Measurements from ENCODE around the gene TMEM272.

Gene TMEM272

GRCh38 chr13:51844862-51845573, at the start of gene TMEM272:
Gene TMEM272, minus strand, starts transcription at chr13:51845177. Its CDS starts 6,647 bp downstream, at chr13:51838530.
- TF ChIP-seq CTCF (IDR thresholded peaks at IDR 0.05; ENCODE audit: control insufficient read depth, insufficient read depth, low read depth, low read length, missing control alignments): peak; percentile 89
- no peak for DNase-seq (ENCODE audit: low read depth)
- no peak within 1 kb of the TSS for H3K4me3 ChIP-seq (ENCODE audit: control insufficient read depth, low read depth, low read length)

GRCh38 chr13:51894239-51894638, 49.3 kb upstream of the TMEM272 start:
- no peak for TF ChIP-seq CTCF (IDR thresholded peaks at IDR 0.05; ENCODE audit: control insufficient read depth, insufficient read depth, low read depth, low read length, missing control alignments)
- DNase-seq (ENCODE audit: low read depth): no peak
- no peak overlapping the region for H3K4me3 ChIP-seq (ENCODE audit: control insufficient read depth, low read depth, low read length)

- no peak for DNase-seq (ENCODE audit: low read depth)
- no peak for TF ChIP-seq CTCF (IDR thresholded peaks at IDR 0.05; ENCODE audit: control insufficient read depth, insufficient read depth, low read depth, low read length, missing control alignments)
- H3K4me3 ChIP-seq (ENCODE audit: control insufficient read depth, low read depth, low read length): no peak overlapping the region
Observed at GRCh38 chr13:51892657-51893056, 47.7 kb upstream of the TMEM272 start.

- no peak for TF ChIP-seq CTCF (IDR thresholded peaks at IDR 0.05; ENCODE audit: control insufficient read depth, insufficient read depth, low read depth, low read length, missing control alignments)
- no peak overlapping the region for H3K4me3 ChIP-seq (ENCODE audit: control insufficient read depth, low read depth, low read length)
- DNase-seq (ENCODE audit: low read depth): no peak
Observed at GRCh38 chr13:51887468-51887867, 42.5 kb upstream of the TMEM272 start.

- no peak for TF ChIP-seq CTCF (IDR thresholded peaks at IDR 0.05; ENCODE audit: control insufficient read depth, insufficient read depth, low read depth, low read length, missing control alignments)
- no peak overlapping the region for H3K4me3 ChIP-seq (ENCODE audit: control insufficient read depth, low read depth, low read length)
- DNase-seq (ENCODE audit: low read depth): no peak
Observed at GRCh38 chr13:51885651-51886050, 40.7 kb upstream of the TMEM272 start.

- H3K4me3 ChIP-seq (ENCODE audit: control insufficient read depth, low read depth, low read length): no peak overlapping the region
- DNase-seq (ENCODE audit: low read depth): no peak
- no peak for TF ChIP-seq CTCF (IDR thresholded peaks at IDR 0.05; ENCODE audit: control insufficient read depth, insufficient read depth, low read depth, low read length, missing control alignments)
Observed at GRCh38 chr13:51883226-51883600, 38.2 kb upstream of the TMEM272 start.

All from AG09309 (cell line).